ENCODE data around the gene KNDC1. TPM values are rescaled to one million over a fixed set of nuclear protein-coding genes. Genes with fewer than 3 reads are reported as not detected.
A peak's percentile ranks its signal among the peaks of the same experiment; 100 is the strongest.
"Not testable (repeated sequence)": the region's sequence is repeated elsewhere in the genome, so short reads cannot be mapped to it uniquely, and the experiment has no call there.

KNDC1 gene
- total RNA-seq, 4 donors from 2014 or later: 0.27 to 1.7 TPM; not detected in 2

DNA sequence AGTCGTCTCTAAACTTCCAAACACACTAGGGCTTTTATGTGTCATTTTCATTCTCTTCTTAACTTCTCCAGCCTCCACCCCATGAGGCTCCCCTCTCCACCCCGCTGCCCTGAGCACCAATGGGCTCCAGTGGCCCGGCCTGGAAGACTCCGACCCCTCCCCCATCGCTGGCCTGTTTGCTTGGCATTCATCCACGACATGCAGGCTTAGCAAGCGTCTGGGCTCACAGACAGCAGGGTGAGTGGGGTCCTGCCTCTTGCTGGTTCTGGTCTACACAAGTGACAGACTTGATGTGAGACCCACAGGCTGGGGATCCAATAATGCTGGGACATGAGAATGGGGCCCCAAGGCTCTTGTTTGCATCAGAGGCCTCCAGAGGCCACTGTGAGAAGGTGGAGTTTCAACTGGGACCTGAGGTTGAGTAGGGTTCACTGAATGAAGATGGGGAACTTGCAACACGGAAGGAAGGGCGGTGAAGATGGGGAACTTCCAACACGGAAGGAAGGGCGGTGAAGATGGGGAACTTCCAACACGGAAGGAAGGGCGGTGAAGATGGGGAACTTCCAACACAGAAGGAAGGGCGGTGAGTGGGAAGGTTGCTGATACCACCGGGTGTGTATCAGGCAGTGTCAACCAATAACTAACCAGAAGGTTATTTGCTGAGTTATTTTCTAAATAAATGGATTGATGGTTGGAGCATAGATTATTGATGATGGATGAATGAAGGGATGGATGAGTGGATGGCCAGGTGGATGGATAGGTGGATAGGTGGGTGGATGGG, 14.0 kb downstream of the KNDC1 start:
- Histone ChIP-seq H3K4me3 (no peak overlapping the region), H3K27me3 (no peaks in the 10 kb centered on the region), H3K9me3 (no peaks in the 10 kb centered on the region), H3K36me3 (no peaks in the 10 kb centered on the region), H3K27ac (no peak overlapping the region), H3K4me1 (no peaks in the 10 kb centered on the region)
- TF ChIP-seq POLR2A (IDR thresholded peaks at IDR 0.05) (no peak), CTCF (IDR thresholded peaks at IDR 0.05) (no peak)
- peak in 1 of 3 donors; percentile 25 for DNase-seq

- no peaks in the 10 kb centered on the region for H3K4me1 ChIP-seq
- no peak for TF ChIP-seq CTCF (IDR thresholded peaks at IDR 0.05)
- no peak for TF ChIP-seq POLR2A (IDR thresholded peaks at IDR 0.05)
- no peak overlapping the region for H3K4me3 ChIP-seq
- no peak for DNase-seq
- H3K27me3 ChIP-seq: no peaks in the 10 kb centered on the region
- no peaks in the 10 kb centered on the region for H3K9me3 ChIP-seq
- H3K36me3 ChIP-seq: no peaks in the 10 kb centered on the region
- no peak overlapping the region for H3K27ac ChIP-seq
Observed at GRCh38 chr10:133174689-133175263, 14.8 kb downstream of the KNDC1 start.

DNA sequence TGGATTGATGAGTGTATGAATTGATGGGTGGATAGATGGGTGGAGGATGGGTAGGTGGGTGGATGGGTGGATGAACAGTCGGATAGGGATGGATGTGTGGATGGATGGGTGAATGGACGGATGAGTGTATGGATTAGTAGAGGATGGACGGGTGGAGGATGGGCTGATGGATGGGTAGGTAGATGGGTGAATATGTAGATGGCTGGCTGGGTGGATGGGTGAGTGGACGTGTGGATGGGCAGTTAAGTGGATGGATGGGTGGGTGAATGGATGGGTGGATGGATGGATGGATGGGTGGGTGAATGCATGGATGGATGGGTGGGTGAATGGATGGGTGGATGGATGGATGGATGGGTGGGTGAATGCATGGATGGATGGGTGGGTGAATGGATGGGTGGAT, 15.6 kb downstream of the KNDC1 start:
- H3K27me3 ChIP-seq, H3K27ac ChIP-seq, H3K36me3 ChIP-seq, H3K4me3 ChIP-seq, H3K9me3 ChIP-seq, DNase-seq, H3K4me1 ChIP-seq: not testable (repeated sequence)

DNA sequence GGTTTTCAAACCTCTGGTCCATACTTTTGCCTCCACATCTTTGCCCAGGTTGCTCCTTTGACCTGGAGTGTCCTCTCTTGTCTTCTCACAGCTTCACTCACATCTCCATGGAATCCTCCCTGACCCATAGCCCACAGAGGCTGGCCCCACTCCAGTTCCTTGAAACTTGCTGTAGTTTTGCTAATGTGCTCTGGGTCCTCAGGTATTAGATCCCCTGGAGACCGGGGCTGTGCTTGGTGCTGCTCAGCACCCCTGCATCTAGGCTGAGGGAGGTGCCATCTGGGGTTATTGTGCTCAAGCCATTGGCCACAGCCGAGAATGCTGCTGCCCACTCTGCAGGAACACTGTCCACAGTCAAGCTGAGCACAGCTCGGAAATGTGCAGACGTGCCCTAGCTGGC, 16.5 kb downstream of the KNDC1 start:
- no peaks in the 10 kb centered on the region for H3K4me1 ChIP-seq
- H3K9me3 ChIP-seq: no peaks in the 10 kb centered on the region
- H3K27ac ChIP-seq: no peak overlapping the region
- H3K4me3 ChIP-seq: no peak overlapping the region
- no peak for TF ChIP-seq CTCF (IDR thresholded peaks at IDR 0.05)
- no peak for TF ChIP-seq POLR2A (IDR thresholded peaks at IDR 0.05)
- peak in 1 of 3 donors; percentile 35 for DNase-seq
- H3K27me3 ChIP-seq: no peaks in the 10 kb centered on the region
- H3K36me3 ChIP-seq: no peaks in the 10 kb centered on the region

DNA sequence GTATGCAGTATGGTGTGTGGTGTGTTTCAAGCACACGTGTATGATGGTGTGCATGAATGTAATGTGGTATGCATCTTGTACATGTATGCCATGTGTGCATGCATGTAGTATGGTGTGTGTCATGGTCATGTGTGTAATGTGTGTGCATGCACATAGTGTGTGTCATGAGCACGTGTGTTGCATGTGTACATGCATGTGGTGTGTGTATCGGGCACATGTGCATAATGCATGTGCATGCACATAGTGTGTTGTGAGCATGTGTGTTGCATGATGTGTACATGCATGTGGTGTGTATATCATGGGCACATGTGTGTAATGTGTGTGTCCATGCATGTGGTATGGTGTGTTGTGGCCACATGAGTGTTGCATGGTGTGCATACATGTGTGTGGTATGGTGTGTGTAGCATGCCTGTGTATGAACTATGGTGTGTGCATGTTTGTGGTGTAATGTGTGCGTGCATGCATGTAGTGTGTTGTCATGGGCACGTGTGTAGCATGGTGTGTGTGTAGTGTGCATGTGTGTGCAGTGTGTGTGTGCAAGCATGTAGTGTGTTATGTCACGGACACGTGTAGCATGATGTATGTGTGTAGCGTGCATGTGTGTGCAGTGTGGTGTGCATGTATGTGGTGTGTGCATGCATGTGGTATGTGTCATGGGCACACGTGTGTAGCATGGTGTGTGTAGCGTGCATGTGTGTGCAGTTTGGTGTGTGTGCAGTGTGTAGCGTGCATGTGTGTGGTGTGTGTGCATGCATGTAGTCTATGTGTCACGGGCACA, 17.6 kb downstream of the KNDC1 start:
- H3K36me3 ChIP-seq: no peaks in the 10 kb centered on the region
- no peaks in the 10 kb centered on the region for H3K9me3 ChIP-seq
- no peak overlapping the region for H3K27ac ChIP-seq
- no peaks in the 10 kb centered on the region for H3K4me1 ChIP-seq
- TF ChIP-seq POLR2A (IDR thresholded peaks at IDR 0.05): no peak
- TF ChIP-seq CTCF (IDR thresholded peaks at IDR 0.05): no peak
- DNase-seq: no peak
- no peaks in the 10 kb centered on the region for H3K27me3 ChIP-seq
- no peak overlapping the region for H3K4me3 ChIP-seq

Measured in Peyer's patch (tissue), 4 donors.